ENCODE data around the gene ATAD3A. TPM values are rescaled to one million over a fixed set of nuclear protein-coding genes. Genes with fewer than 3 reads are reported as not detected.
A peak's percentile ranks its signal among the peaks of the same experiment; 100 is the strongest.

ATAD3A gene
- total and polyA plus RNA-seq, 9 of the 15 experiments (the other 6 are each of a cell fraction or from before 2014, with no cell fraction given): 0.10 to 173 (median 36.7) TPM

GRCh38 chr1:1573843-1574720 lies 62.1 kb downstream of the ATAD3A start (continued):
- TF ChIP-seq MLX (CRISPR knock-in tag; conservative IDR thresholded peaks at IDR 0.05): no peak
- 0 out of 2 replicates have a peak, but pooled peaks have one; percentile 1 for TF ChIP-seq TCF7 (IDR thresholded peaks at IDR 0.05; ENCODE audit: borderline replicate concordance)
- TF ChIP-seq FIP1L1 (IDR thresholded peaks at IDR 0.05; ENCODE audit: low read depth, low read length, poor library complexity, severe bottlenecking): peak; percentile 53
- peak; percentile 25 for TF ChIP-seq NFIC (IDR thresholded peaks at IDR 0.05)
- TF ChIP-seq CBFA2T2 (conservative IDR thresholded peaks at IDR 0.05): no peak
- no peak for TF ChIP-seq SP2 (IDR thresholded peaks at IDR 0.05; ENCODE audit: extremely low read depth, low read depth, low read length, poor library complexity, severe bottlenecking)
- TF ChIP-seq, protein P1, sequence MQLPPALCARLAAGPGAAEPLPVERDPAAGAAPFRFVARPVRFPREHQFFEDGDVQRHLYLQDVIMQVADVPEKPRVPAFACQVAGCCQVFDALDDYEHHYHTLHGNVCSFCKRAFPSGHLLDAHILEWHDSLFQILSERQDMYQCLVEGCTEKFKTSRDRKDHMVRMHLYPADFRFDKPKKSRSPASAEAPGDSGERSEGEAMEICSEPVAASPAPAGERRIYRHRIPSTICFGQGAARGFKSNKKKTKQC (CRISPR knock-in tag; IDR thresholded peaks at IDR 0.05): peak; percentile 56; the same call in 1 of the 2 replicates
- TF ChIP-seq, protein P2, sequence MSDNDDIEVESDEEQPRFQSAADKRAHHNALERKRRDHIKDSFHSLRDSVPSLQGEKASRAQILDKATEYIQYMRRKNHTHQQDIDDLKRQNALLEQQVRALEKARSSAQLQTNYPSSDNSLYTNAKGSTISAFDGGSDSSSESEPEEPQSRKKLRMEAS (CRISPR knock-in tag; IDR thresholded peaks at IDR 0.05): peak; percentile 51
- TF ChIP-seq, protein P3, sequence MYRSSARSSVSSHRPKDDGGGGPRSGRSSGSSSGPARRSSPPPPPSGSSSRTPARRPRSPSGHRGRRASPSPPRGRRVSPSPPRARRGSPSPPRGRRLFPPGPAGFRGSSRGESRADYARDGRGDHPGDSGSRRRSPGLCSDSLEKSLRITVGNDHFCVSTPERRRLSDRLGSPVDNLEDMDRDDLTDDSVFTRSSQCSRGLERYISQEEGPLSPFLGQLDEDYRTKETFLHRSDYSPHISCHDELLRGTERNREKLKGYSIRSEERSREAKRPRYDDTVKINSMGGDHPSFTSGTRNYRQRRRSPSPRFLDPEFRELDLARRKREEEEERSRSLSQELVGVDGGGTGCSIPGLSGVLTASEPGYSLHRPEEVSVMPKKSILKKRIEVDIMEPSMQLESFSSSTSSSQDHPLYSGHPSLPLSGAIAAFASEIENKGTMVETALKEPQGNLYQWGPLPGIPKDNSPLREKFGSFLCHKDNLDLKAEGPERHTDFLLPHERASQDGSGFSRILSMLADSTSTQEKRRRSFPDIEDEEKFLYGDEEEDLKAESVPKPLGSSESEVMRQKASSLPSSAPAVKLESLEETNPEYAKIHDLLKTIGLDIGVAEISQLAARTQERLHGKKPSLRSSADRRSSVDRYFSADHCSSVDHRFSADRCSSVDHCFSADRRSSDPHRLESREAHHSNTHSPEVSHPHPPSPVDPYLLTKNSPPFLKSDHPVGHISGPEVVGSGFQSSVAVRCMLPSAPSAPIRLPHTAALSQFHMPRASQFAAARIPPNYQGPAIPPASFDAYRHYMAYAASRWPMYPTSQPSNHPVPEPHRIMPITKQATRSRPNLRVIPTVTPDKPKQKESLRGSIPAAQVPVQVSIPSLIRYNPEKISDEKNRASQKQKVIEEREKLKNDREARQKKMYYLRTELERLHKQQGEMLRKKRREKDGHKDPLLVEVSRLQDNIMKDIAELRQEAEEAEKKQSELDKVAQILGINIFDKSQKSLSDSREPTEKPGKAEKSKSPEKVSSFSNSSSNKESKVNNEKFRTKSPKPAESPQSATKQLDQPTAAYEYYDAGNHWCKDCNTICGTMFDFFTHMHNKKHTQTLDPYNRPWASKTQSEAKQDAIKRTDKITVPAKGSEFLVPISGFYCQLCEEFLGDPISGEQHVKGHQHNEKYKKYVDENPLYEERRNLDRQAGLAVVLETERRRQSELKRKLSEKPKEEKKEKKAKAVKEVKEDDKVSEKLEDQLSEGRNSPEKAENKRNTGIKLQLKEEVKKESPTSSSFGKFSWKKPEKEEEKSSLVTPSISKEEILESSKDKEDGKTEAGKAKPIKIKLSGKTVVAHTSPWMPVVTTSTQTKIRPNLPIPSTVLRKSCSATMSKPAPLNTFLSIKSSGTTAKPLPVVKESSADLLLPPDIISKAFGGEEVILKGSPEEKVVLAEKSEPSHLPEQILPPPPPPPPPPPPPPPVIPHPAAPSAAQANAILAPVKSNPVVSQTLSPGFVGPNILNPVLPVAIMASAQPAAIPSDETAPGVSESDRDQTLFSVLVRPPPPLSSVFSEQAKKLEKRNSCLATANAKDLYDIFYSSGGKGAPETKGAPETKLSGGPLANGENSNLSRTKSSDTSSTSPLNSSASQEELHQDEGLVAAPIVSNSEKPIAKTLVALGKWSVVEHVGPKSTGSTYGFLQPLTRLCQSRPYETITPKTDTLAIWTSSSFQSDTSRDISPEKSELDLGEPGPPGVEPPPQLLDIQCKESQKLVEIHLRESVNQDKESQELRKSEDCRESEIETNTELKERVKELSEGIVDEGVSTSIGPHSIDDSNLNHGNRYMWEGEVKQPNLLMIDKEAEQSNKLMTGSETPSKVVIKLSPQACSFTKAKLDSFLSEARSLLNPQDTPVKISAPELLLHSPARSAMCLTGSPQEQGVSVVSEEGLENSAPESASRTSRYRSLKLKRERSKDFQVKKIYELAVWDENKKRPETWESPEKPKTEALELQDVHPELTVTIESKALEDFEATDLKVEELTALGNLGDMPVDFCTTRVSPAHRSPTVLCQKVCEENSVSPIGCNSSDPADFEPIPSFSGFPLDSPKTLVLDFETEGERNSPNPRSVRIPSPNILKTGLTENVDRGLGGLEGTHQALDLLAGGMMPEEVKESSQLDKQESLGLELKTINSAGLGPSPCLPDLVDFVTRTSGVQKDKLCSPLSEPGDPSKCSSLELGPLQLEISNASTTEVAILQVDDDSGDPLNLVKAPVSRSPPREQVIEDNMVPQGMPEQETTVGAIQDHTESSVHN (IDR thresholded peaks at IDR 0.05; ENCODE audit: borderline replicate concordance in 1 of 2, low read depth in 1 of 2): 0 out of 4 replicates have a peak, but pooled peaks of 1 of the 2 experiments have one; percentile 24
- no peak for TF ChIP-seq GTF2F1 (IDR thresholded peaks at IDR 0.05; ENCODE audit: low read depth, low read length)
- TF ChIP-seq TAF15 (IDR thresholded peaks at IDR 0.05; ENCODE audit: low read depth, low read length): no peak
- 0 out of 2 replicates have a peak, but pooled peaks have one; percentile 40 for TF ChIP-seq GABPB2 (CRISPR knock-in tag; conservative IDR thresholded peaks at IDR 0.05)
- no peak for TF ChIP-seq EZH2 (IDR thresholded peaks at IDR 0.05; ENCODE audit: borderline replicate concordance, low read depth, low read length)
- TF ChIP-seq ZNF311 (CRISPR knock-in tag; IDR thresholded peaks at IDR 0.05): no peak
- no peak for TF ChIP-seq MYBL2 (IDR thresholded peaks at IDR 0.05; ENCODE audit: low read depth)
- no peak for TF ChIP-seq MYBL2 (CRISPR knock-in tag; IDR thresholded peaks at IDR 0.05; ENCODE audit: borderline replicate concordance)

All from K562 (cell line).